ENCODE measurements around the gene EDC3.

- TF ChIP-seq CTCF (IDR thresholded peaks at IDR 0.05; ENCODE audit: insufficient read depth, low read length, poor library complexity, severe bottlenecking) (no peak), EZH2phosphoT487 (conservative IDR thresholded peaks at IDR 0.05; ENCODE audit: low read length) (no peak)
Observed at GRCh38 chr15:74662064-74662860, 33.6 kb downstream of the EDC3 start.
